PC-9 (cell line): Measurements from ENCODE around the gene EPSTI1.

Experiments
- CTCF ChIP-seq: fragments of 200-600 bp; sonication (generic); conservative IDR thresholded peaks from 2 replicates; pipeline ENCODE4 v1.6.1; 2017; ENCODE audit warnings: mixed run types, antibody characterized with exemption, mild to moderate bottlenecking, moderate library complexity
- EZH2 ChIP-seq: fragments of 200-600 bp; sonication (generic); IDR thresholded peaks from 2 replicates; pipeline ENCODE4 v1.8.0; 2017; ENCODE audit warnings: antibody characterized with exemption, low read depth

- TF ChIP-seq CTCF (peak; percentile 67), EZH2 (no peak)
Measured at GRCh38 chr13:42970824-42971690, 21.0 kb downstream of the EPSTI1 start.
